ENCODE data around the gene RAB5B. TPM values are rescaled to one million over a fixed set of nuclear protein-coding genes. Genes with fewer than 3 reads are reported as not detected.

The RAB5B gene
- total RNA-seq, 1 experiment from 2014 or later = 48.4 TPM

DNA sequence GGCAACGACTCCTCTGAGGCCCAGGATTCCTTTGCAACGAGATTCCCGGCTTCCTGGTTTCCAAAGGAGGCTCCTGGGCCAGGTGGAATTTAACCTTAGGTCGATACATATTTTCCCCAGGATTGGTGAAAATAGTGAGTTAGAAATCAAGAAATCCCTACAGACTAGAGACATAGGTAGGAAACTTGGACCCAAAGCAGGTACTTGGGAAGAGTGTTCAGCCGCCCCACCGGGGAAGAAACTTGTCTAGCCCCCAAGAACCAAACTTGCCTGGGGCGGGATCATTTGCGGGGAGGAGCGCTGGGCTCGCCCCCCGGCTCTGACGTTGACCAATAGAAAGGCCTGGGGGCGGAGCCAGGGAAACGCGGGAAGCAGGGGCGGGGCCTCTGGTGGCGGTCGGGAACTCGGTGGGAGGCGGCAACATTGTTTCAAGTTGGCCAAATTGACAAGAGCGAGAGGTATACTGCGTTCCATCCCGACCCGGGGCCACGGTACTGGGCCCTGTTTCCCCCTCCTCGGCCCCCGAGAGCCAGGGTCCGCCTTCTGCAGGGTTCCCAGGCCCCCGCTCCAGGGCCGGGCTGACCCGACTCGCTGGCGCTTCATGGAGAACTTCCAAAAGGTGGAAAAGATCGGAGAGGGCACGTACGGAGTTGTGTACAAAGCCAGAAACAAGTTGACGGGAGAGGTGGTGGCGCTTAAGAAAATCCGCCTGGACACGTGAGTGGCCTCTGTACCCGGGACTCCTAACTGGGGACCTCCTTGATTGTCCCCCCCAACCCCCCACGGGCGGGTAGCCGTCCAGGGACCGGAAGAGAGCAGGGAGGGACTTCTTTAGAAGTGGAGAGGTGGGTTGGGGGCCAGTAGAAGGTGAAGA lies 7.2 kb upstream of the RAB5B start, which contains the start of gene CDK2:
Gene CDK2, plus strand, starts transcription at position 423 of the 874 bp plus-strand sequence. Its CDS starts 179 bp downstream, at position 602.
- Histone ChIP-seq H2BK120ac (ENCODE audit: low read depth, low read length, poor library complexity, severe bottlenecking) (no peak within 1 kb of the TSS), H3K27me3 (ENCODE audit: insufficient read depth, low read length) (no peaks in the 10 kb centered on the region), H2AK5ac (ENCODE audit: insufficient read length, low read length) (no peak within 1 kb of the TSS), H3K79me1 (ENCODE audit: insufficient read depth, low read depth, low read length, poor library complexity, severe bottlenecking) (no peaks in the 10 kb centered on the region), H3K9me3 (ENCODE audit: control insufficient read depth, low read depth, low read length) (no peaks in the 10 kb centered on the region), H2BK20ac (ENCODE audit: low read depth, low read length, poor library complexity, severe bottlenecking) (no peak within 1 kb of the TSS), H4K8ac (replicated peaks; ENCODE audit: insufficient read length, low read depth, low read length) (no peak within 1 kb of the TSS), H4K20me1 (ENCODE audit: control insufficient read depth, insufficient read depth, insufficient read length) (no peaks in the 10 kb centered on the region), H3K4me2 (ENCODE audit: insufficient read depth, insufficient read length, low read length) (peak within 1 kb of the TSS; percentile 93), H2BK5ac (ENCODE audit: insufficient read length, low read length) (no peak within 1 kb of the TSS), H4K91ac (ENCODE audit: insufficient read length, low read depth, low read length) (no peak within 1 kb of the TSS), H2BK12ac (ENCODE audit: insufficient read length, low read depth, low read length) (no peak within 1 kb of the TSS), H3T11ph (ENCODE audit: low read length) (no peak within 1 kb of the TSS), H3K4ac (ENCODE audit: low read depth, low read length) (no peak within 1 kb of the TSS), H3K79me2 (ENCODE audit: insufficient read depth, low read length) (no peaks in the 10 kb centered on the region; the same call in 1 of the 2 replicates), H3K56ac (ENCODE audit: insufficient read length, low read depth, low read length) (no peak within 1 kb of the TSS), H3K14ac (ENCODE audit: insufficient read depth, low read length) (no peak within 1 kb of the TSS; the same call in 1 of the 2 replicates), H2AFZ (ENCODE audit: low read length) (no peak within 1 kb of the TSS), H3K9ac (ENCODE audit: extremely low read depth, insufficient read length, low read length) (peak within 1 kb of the TSS; percentile 92), H3K23ac (ENCODE audit: insufficient read length, low read depth, low read length) (no peak within 1 kb of the TSS), H3K18ac (ENCODE audit: insufficient read length, low read depth, low read length) (no peak within 1 kb of the TSS), H3K4me1 (ENCODE audit: insufficient read depth, low read length) (peaks cover 3% of the 10 kb centered on the region; the same call in 1 of the 2 replicates), H3K23me2 (ENCODE audit: insufficient read length, low read depth, low read length, poor library complexity, severe bottlenecking) (peaks cover 15% of the 10 kb centered on the region), H3K27ac (ENCODE audit: insufficient read length, low read depth, low read length) (peak within 1 kb of the TSS; percentile 46), H4K5ac (ENCODE audit: insufficient read length, low read depth, low read length) (no peak within 1 kb of the TSS), H2BK15ac (ENCODE audit: low read depth, low read length) (no peak within 1 kb of the TSS)
- Mint-ChIP-seq H3K4me1 (peaks cover 22 to 28% of the 10 kb centered on the region in 2 experiments), H3K36me3 (ENCODE audit: insufficient read depth in 1 of 3, low read depth in 3 of 3) (peaks cover 14 to 35% (median 35%) of the 10 kb centered on the region in 3 experiments; a peak in 6 of 7 replicates), H3K9me3 (no peaks in the 10 kb centered on the region), H3K4me3 (peak within 1 kb of the TSS; percentile 96 to 99), H3K27me3 (ENCODE audit: low read depth) (no peaks in the 10 kb centered on the region), H3K27ac (peak within 1 kb of the TSS; percentile 92 to 98 (median 97))
- TF ChIP-seq, protein P1, sequence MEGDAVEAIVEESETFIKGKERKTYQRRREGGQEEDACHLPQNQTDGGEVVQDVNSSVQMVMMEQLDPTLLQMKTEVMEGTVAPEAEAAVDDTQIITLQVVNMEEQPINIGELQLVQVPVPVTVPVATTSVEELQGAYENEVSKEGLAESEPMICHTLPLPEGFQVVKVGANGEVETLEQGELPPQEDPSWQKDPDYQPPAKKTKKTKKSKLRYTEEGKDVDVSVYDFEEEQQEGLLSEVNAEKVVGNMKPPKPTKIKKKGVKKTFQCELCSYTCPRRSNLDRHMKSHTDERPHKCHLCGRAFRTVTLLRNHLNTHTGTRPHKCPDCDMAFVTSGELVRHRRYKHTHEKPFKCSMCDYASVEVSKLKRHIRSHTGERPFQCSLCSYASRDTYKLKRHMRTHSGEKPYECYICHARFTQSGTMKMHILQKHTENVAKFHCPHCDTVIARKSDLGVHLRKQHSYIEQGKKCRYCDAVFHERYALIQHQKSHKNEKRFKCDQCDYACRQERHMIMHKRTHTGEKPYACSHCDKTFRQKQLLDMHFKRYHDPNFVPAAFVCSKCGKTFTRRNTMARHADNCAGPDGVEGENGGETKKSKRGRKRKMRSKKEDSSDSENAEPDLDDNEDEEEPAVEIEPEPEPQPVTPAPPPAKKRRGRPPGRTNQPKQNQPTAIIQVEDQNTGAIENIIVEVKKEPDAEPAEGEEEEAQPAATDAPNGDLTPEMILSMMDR (conservative IDR thresholded peaks at IDR 0.05) = no peak
- no CpG with 5 or more reads among the region's 45 CpGs for WGBS (ENCODE audit: extremely low coverage, insufficient read length, low lambda C conversion rate)
- DNase-seq = peak; percentile 95
